ENCODE results near the gene NPAS3. TPM values are rescaled to one million over a fixed set of nuclear protein-coding genes. Genes with fewer than 3 reads are reported as not detected.

The NPAS3 gene
- total and polyA plus RNA-seq, 2 of the 8 experiments (the other 6 are each of a cell fraction or from before 2014, with no cell fraction given), result 0.11 to 0.60 TPM

DNA sequence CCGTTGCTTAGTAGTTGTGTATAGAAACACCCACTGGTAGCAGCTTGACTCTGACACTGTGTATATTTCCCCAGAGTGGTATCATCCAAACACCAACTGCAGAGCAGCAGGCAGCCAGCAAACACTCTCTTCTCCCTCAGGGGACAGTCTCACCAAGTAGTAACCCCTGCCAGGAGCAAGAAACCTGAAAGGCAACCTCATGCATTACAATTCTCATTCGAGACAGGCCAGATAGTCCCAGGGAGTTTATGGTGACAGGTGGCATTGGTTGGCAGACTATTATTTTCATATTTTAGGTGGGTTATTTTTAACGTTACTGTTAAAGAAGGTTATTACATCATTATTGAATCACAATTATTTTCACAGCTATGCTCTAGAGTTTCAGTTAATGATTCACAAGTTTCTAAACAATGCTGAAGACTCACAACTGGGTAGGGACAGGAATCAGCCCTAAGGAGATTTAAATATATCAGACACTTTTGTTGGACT is 789.4 kb downstream of the NPAS3 start (continued):
- TF ChIP-seq ATF3 (IDR thresholded peaks at IDR 0.05; ENCODE audit: insufficient read depth, low read depth, low read length) (no peak), GTF2F1 (IDR thresholded peaks at IDR 0.05; ENCODE audit: borderline replicate concordance, low read depth, low read length) (no peak), MAFK (IDR thresholded peaks at IDR 0.05; ENCODE audit: low read depth, low read length) (no peak)

Measured in H1 (cell line).